Bronchial epithelial cell (primary cell): Measurements from ENCODE around the gene GNG7. TPM values are rescaled to one million over a fixed set of nuclear protein-coding genes. Genes with fewer than 3 reads are reported as not detected.
A peak's percentile ranks its signal among the peaks of the same experiment; 100 is the strongest.
"Not testable (repeated sequence)": the region's sequence is repeated elsewhere in the genome, so short reads cannot be mapped to it uniquely, and the experiment has no call there.

Source experiments
- DNase-seq: peaks from one replicate; pipeline ENCODE4 v3.0.0-alpha.2; 2010; ENCODE audit warnings: low read depth
- FAIRE-seq: peaks from 2 replicates; lab custom pipeline; 2011; peaks lifted over from hg19 to GRCh38; lab: Jason Lieb, UNC
- H3K27me3 ChIP-seq: 2 replicates; pipeline ENCODE4 v1.5.1; 2011; ENCODE audit warnings: low read length; ENCODE audit not compliant: control insufficient read depth, insufficient read depth
- H3K36me3 ChIP-seq: 2 replicates; pipeline ENCODE4 v1.5.1; 2011; ENCODE audit warnings: low read length; ENCODE audit not compliant: control insufficient read depth, insufficient read depth
- H3K4me3 ChIP-seq: 2 replicates; pipeline ENCODE4 v1.5.1; 2011; ENCODE audit warnings: mild to moderate bottlenecking, low read depth, low read length, control low read depth
- total RNA-seq: library from RNA; depleted of rRNA; stranded (reverse); fragments of >200 nt; gene quantifications from 2 replicates; pipeline ENCODE4 v1.2.1, GENCODE V29; 2014
- TF ChIP-seq, protein P1 (sequence below): IDR thresholded peaks from 2 replicates; pipeline ENCODE4 v1.5.1; 2011; ENCODE audit warnings: mild to moderate bottlenecking, moderate library complexity, low read length, control low read depth, inconsistent platforms; ENCODE audit not compliant: insufficient read depth, severe bottlenecking

Gene GNG7
- total RNA-seq, 1 donor from 2014 or later, result under 0.01 TPM

DNA sequence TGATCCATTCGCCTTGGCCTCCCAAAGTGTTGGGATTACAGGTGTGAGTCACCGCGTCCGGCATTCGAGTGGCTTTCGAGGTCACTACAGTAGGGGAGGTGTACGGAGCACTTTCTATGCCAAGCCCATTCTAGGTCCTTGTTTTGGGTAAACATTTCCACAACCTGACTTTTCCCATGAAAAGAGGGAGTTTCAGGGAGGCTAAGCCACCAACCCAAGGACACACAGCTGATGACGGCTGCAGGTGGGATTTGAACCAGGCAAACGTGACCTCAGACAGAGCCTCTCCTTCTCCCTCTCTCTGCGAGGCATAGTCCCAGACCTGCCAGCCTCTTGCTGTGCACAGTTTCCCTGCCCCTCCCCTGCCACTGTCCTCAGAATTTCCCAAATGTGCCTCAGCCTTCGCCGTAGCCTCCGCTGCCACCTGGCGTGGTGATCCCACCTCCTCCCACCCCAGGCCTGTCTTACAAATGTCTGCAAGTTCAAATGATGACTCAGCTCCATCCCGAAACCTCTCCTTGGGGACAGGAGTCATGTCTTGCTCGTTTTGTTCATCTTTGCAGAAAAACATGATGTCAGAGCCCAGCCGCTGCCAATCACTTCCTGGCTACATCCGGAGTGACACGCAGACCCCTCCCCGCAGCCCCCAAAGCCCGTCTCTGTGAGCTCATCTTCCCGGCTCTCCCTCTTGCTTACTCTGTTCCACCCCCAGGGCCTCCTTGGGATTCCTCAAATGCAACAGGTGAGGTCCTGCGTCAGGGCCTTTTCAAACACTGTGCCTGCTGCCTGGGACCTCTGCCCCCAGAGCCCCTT lies 233.2 kb downstream of the GNG7 start:
- no peak overlapping the region for H3K4me3 ChIP-seq
- DNase-seq (peak; percentile 64), FAIRE-seq (no peak)
- no peaks in the 10 kb centered on the region for H3K36me3 ChIP-seq
- no peaks in the 10 kb centered on the region for H3K27me3 ChIP-seq
- TF ChIP-seq, protein P1, sequence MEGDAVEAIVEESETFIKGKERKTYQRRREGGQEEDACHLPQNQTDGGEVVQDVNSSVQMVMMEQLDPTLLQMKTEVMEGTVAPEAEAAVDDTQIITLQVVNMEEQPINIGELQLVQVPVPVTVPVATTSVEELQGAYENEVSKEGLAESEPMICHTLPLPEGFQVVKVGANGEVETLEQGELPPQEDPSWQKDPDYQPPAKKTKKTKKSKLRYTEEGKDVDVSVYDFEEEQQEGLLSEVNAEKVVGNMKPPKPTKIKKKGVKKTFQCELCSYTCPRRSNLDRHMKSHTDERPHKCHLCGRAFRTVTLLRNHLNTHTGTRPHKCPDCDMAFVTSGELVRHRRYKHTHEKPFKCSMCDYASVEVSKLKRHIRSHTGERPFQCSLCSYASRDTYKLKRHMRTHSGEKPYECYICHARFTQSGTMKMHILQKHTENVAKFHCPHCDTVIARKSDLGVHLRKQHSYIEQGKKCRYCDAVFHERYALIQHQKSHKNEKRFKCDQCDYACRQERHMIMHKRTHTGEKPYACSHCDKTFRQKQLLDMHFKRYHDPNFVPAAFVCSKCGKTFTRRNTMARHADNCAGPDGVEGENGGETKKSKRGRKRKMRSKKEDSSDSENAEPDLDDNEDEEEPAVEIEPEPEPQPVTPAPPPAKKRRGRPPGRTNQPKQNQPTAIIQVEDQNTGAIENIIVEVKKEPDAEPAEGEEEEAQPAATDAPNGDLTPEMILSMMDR, result no peak

DNA sequence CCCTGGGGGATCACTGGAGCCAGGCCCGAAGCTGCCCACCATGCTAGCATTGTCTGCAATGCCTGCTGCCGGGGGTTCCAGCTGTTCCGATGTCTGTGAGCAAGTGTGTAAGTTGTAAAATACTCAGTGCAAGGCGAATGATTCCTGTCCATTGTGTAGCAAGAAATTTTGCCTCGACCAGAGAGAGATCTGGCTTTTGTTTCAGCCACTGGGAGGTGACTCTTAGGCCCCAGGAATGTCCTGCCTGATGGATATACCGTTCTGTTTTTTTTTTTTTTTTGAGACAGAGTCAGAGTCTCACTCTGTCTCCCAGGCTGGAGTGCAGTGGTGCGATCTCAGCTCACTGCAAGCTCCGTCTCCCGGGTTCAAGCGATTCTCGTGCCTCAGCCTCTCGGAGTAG lies 233.9 kb downstream of the GNG7 start:
- Histone ChIP-seq H3K4me3 (no peak overlapping the region), H3K36me3 (no peaks in the 10 kb centered on the region), H3K27me3 (no peaks in the 10 kb centered on the region)
- no peak for DNase-seq
- no peak for FAIRE-seq
- TF ChIP-seq, protein P1, result no peak

DNA sequence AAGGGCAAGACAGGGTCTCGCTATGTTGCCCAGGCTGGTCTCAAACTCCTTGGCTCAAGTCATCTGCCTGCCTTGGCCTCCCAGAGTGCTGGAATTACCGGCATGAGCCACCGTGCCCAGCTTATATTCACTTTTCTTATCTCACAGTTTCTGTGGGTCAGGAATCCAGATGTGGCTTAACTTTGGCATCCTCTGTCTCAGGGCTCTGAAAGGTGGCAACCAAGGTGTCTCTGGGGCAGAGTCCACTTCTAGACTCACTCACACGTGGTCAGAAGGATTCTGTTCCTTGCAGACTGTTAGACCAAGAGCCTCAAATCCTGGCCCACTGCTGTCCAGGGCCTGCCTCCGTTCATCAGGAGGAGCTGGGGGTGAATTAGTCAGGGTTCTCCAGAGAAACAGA lies 238.1 kb downstream of the GNG7 start:
- DNase-seq, result no peak
- no peaks in the 10 kb centered on the region for H3K36me3 ChIP-seq
- H3K27me3 ChIP-seq, result no peaks in the 10 kb centered on the region
- TF ChIP-seq, protein P1, result no peak
- FAIRE-seq, result no peak
- no peak overlapping the region for H3K4me3 ChIP-seq

DNA sequence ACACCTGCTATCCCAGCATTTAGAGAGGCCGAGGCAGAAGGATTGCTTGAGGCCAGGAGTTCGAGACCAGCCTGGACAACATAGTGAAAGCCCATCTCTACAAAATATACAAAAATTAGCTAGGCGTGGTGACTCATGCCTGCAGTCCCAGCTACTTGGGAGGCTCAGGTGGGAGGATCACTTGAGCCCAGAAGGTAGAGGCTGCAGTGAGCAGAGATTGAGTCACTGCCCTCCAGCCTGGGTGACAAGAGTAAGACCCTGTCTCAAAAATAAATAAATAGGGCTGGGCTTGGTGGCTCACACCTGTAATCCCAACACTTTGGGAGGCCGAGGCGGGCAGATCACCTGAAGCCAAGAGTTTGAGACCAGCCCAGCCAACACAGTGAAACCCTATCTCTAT lies 238.8 kb downstream of the GNG7 start:
- not testable (repeated sequence) for H3K36me3 ChIP-seq, H3K4me3 ChIP-seq, FAIRE-seq, DNase-seq, H3K27me3 ChIP-seq

DNA sequence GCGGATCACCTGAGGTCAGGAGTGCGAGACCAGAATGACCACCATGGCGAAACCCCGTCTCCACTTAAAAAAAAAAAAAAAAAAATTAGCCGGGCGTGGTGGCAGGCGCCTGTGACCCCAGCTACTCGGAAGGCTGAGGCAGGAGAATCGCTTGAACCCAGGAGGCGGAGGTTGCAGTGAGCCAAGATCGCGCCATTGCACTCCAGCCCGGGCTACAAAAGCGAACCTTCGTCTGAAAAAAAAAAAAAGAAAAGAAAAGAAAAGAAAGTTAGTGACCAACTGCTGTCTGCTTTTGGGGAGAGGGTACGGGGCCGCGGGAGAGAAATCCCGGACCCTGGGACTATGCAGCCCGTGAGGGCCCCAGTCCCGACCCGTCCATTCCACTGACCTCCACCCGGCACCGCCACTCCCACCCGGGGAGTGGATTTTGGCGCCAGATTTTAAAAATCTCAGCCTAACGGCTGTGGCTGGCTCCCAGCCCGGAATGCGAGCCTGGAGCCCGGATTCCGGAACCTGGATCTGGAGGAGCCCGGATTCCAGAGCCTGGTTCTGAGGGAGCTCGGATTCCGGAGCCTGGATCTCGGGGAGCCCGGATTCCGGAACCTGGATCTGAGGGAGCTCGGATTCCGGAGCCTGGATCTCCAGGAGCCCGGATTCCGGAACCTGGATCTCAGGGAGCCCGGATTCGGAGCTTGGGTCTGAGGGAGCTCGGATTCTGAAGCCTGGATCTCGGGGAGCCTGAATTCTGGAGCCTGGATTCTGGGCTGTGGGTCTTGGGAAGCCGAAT lies 239.7 kb downstream of the GNG7 start:
- FAIRE-seq, result no peak
- H3K27me3 ChIP-seq, result no peaks in the 10 kb centered on the region
- peak; percentile 37 for DNase-seq
- no peaks in the 10 kb centered on the region for H3K36me3 ChIP-seq
- TF ChIP-seq, protein P1, result no peak
- H3K4me3 ChIP-seq, result peak overlapping the region; percentile 51

DNA sequence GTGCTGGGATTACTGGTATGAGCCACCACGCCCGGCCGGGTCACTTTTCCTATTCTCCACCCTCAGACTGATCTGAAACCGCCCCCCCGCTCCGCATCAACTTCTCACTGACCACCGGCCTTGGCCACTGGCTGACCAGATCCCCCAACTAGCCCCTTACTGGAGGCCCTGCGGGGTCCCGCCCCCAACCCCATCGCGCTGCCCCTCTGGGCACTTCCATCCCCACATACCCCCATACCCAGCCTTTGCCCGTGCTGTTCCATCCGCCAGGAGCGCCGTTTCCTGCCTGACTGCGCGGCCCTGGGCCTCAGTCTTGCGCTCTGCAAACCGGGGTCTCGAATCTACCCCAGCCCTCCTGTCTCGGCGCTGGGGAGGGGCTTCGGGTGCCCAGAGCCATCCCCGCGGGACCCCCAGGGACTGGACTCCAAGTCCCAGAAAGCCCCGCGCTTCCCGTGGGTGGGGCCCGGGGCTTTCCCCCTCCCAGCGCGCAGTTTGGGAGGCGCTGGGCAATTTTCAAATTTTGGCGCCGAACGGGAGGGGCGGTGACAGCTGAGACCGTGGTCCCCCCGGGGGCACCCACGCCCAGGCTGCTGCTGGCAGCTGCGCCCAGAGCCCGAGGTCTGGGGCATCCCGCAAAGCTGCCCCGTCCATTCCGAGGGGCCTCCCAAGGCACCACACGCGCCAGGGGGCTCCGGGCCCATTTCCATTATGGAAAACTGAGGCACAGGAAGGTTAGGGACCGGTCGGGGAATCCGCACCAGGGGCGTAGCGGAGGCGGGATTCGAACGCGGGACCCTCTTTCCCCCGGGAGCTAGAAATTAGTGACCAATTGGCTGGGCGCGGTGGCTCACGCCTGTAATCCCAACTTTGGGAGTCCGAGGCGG lies 240.5 kb downstream of the GNG7 start:
- peak overlapping the region; percentile 51 for H3K4me3 ChIP-seq
- H3K36me3 ChIP-seq, result no peaks in the 10 kb centered on the region
- DNase-seq (no peak), FAIRE-seq (no peak)
- H3K27me3 ChIP-seq, result no peaks in the 10 kb centered on the region
- TF ChIP-seq, protein P1, result peak; percentile 34
